HG03378 (cell line): ENCODE data around the gene CD79B.

Source experiments
- ATAC-seq: cut with Tn5 transposase; IDR thresholded peaks from one replicate; pipeline ENCODE4 v1.9.1; 2021; ENCODE audit warnings: mild to moderate bottlenecking, moderate library complexity; ENCODE audit not compliant: unreplicated experiment

Gene CD79B

DNA sequence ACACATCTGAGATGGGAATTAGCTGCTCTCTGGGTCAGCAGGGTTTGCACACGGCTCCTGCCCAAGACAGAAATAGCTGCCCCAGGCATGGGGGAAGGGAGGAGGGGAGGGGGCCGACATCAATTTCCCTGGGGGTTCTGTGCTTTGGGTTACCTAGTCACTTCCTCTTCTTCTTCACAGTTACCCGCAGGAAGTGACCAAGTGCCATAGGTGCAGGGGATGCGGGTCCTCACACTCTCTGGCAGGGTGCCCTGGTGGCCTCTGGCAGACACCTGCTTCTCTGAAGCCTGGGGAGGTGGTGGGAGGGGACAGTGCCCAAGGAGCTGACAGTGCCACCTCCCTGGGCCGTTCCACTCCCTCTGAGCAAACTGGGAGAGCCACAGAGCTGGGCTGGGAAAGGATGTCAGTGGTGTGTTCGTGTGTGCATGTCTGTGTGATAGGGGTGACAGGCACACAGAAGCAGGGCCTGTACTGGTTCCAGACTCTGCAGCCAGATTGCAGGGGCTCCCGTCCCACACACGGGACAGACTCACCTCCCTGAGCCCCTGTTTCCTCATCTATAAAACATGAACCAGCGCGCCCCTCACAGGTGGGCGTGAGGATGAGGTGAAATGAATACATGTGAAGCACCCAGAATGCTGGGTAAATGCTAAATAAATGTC is 22.4 kb upstream of the CD79B start:
- no peak for ATAC-seq

DNA sequence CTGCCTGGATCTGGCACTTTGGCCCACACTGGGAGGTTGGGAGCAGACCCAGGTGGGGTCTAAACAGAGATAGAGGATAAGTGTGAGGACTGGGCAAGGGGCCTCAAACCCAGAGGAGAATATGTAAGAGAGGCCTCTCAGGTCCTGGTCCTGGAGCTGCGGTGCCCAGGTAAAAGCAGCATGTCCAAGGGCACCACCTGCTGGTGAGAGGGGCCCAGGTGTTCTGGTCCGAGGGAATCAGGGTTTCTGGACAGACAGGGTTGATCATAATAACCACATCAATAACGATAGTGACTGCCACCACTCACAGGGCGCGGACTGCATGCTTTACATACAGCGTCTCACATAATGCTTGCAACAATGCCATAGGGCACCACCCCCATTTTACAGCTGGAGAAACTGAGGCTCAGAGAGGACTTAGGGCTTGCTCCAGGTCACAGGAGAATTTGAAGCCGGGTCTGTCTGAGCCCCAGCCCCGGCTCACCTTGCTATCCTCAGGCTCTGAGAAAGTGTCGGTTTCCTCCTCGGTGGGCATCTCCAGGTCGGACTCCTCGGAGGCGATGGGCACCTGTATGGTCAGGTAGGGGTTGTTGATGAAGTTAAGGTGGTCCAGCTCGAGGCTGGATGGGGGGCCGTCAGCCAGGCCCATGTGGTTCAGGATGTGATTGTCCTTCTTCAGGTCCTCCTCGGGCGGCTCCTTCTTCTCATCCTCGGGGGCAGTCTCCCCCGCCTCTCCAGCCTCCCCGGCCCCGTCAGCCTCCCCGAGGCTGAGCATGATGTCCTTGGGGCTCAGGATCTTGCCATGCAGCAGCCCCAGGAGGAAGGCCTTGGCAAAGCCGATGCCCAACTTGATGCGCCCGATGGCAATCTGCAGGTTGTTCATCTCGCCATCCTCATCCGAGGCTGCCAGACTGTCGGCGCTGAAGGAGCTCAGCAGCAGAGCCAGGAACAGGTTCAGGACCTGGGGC is 19.1 kb upstream of the CD79B start:
- no peak for ATAC-seq

DNA sequence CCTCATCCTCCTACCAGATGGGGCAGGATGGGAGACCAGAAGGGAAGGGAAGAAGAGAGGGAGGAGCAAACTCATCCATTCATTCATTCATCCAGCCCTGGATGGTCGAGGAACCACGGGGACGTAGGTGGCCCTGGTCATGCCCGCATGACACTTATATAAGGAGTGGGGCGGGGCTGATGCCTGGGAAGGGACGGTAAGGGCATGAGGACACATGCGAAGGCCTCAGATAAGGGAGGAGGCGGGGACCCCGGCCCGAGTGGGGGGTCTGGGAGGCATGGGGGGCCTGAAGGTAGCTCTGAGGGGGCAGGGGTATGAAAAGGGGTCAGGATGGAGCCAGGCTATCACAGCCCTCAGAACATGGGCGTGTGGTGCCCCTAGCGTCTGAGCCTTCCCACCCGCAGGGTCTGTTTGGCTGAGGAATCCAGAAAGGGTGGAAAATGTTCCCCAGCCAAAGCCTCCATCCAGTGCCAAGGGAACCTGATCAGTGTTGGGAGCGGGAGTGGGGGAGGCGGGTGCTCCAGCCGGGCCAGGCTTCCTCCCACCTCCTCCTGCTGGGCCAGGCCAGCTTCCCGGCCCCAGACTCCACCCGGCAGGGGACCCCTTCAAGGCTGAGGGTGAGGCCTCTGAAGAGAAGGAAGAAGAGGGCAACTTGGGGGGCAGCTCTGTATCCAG is 17.6 kb upstream of the CD79B start:
- no peak for ATAC-seq

DNA sequence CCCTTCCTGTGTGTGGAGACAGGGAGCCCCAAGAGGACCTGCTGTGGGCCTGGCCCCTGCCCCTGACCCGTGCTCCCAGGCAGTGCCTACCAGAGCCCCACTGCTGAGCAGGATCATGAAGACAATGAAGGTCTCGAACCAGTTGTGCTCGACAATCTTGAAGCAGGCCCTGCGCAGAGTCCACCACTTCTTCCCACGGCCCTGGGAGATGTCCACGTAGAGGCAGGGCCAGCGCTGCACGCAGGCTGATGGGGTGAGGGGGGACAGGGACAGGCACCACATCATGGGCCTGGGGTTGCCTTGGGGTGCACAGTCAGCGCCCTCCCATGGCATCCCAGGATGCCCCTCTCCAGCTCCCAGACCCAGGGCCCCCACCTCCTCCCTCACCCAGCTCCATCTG is 16.4 kb upstream of the CD79B start:
- ATAC-seq = no peak

DNA sequence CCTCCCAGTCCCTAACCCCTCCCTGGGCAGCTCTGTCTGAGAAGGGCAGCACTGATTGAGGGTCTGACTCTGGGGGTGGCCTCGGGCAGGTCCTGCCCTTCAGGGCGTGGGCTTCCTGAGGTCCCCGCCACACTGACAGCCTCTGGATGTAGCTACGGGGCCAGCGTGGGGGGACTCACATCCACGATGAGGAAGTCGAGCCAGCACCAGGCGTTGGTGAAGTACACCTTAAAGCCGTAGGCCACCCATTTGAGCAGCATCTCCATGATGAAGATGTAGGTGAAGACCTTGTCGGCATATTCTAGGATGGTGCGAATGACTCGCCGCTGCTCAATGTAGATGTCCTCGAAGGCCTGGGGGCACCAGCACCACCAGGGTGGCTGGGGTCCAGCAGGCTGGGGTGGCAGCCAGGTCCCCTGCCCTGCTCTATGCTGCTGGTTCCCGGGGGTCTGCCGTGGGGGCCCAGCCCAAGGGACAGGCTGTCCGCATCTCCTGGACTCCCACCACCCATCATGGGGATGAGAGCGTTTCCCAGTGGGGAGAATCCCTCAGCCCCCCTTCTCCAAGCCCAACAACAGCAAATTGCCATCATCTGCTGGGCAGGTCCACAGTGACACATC is 15.7 kb upstream of the CD79B start:
- no peak for ATAC-seq

DNA sequence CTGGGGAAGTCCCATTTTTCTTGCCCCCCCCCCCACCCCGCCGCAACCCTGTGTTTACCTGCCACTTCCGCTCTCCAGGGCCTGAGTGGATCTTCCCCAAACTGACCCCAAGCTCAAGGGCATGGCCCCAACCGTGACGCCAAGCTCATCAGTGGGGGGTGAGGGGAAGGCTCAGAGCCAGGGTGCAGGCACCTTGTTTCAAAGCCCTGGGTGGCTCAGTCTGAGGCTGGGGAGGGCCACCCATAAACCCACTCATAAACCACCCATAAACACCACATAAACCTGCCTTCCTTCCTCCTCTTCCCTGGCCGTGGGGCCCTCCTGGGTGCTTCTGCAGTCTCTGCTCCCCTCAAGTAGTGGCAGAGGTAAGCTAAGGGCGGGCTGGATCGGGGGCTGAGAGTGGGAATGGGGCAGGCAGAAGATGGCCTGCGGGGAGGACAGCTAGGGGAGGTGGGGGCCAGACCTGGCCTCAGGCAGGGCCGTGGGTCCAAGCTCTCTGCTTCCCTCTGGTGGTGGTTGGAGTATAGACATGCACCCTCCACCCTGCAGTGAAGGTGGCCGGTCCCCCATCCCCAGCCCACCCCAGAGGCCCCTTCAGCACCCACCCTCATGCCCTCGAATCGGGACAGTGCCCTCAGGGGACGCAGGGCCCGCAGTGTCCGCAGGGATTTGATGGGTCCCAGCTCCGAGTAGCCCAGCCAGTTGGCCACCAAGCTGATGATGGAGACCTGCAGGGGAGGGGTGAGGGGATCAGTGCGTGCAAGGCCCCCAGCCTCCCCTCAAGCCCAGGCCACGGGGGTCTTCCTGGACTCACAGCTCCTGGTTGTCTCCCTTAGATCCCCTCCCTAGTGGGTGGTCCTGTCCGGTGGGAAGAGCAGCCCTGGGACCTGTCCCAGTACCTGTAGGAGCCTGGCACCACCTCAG is 14.6 kb upstream of the CD79B start:
- ATAC-seq = peak; percentile 47

DNA sequence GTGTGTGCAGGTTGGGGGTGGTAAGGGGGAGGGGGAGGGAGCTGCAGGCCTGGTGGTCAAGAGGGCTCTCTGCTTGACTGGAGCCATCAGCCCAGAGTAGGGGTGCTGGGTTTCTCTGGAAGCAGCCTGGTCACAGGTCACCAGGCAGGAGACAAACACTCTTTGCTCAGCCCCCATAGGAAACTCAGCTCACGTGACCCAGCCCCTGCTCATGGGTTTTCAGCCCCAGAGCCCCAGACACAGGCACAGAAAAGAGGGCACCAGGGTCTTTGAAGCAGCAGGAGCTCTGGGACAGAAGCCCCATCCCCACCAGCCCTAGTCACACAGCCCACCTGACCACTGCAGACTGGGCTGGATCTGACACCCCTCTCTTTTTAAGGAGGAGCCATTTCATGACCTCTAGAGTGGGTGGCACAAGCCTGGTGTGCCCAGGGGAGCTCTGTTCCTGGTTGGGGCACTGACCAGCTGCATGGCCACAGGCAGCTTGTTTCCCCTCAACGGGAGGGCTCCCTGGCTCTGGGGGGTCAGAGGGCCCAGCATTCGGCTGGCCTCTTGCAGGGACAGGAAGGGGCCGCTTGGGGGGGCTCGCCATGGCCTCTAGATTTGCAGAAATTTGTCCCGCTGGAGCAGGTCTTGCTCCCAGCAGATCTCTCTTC is 13.8 kb upstream of the CD79B start:
- ATAC-seq = no peak

GRCh38 chr17:63944736-63945499 is 12.8 kb upstream of the CD79B start:
- no peak for ATAC-seq

GRCh38 chr17:63943745-63944144 is 11.6 kb upstream of the CD79B start:
- no peak for ATAC-seq

GRCh38 chr17:63942309-63942985 is 10.3 kb upstream of the CD79B start:
- no peak for ATAC-seq

GRCh38 chr17:63941751-63942150 is 9.6 kb upstream of the CD79B start:
- ATAC-seq = no peak

DNA sequence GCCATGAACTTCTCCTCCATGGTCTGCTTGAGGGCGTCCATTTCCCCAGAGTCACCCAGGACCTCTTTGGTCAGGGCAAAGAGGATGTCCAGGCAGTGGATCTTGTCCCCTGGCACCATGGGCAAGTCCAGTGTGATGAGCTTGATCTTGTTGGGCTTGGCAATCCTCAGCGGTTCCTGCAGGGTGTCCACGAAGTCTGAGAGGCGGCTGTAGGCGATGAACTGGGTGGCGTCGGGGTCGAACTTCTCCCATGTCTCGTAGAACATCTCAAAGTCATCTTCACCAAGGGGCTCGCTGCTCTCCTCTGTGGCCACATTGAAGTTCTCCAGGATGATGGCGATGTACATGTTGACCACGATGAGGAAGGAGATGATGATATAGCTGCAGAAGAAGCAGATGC is 9.0 kb upstream of the CD79B start:
- no peak for ATAC-seq

DNA sequence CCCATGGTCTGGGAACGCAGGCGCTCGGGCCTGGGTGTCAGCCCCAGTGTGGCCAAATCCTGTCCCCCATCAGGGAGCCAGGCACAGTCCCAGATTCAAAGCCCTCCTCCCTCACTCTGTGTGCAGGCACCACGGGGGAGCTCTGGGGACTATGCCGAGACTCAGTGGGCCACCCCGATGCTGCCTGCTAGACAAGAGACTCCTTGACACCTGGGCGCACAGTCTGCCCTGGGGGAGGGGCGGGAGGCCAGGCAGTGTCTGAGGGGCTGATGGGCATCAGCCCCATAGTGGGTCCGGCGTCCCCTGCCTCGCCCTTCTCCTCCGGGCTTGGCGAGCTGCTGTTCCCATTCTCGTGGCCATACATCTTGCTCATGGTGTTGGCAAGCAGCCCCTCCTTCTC is 8.5 kb upstream of the CD79B start:
- no peak for ATAC-seq

DNA sequence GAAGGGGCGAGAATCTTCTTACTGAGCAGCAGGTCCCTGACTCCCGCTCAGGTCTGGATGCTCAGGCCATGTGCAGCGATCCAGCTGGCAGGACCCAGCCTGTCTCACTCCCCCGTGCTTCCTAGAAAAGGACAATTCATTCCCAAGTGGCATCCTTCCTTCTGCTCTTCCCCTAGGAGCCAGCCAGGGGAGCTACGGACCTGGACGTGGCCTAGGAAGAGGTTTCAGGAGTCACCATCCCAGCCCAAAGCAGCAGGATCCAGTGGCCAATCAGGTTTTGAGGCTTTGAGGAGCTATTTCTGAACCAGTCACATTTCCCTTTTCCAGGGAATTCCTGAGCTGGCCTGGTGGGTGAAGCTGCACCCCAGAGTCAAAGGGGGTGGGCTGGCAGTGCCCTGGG is 7.8 kb upstream of the CD79B start:
- ATAC-seq = no peak

GRCh38 chr17:63939401-63939800 is 7.3 kb upstream of the CD79B start:
- no peak for ATAC-seq

- no peak for ATAC-seq
Observed at GRCh38 chr17:63937920-63938319, 5.8 kb upstream of the CD79B start.

DNA sequence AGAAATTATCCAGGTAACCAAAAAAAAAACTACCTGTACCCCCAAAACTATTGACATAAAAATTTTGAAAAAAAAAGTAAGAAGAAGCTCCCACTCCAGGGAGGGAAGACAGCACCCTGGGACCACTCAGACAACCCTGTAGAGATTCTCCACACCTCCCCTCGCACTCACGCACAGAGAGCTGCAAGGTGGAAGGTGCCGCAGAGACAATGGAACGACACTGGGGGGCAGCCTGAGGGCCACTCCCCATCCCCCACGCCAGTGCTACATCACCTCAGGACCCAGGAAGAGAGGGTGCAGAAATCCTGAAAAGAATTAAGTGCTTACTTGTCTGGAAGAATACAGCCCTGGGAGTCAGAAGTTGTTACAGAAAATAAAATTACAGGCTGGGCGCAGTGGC is 5.2 kb upstream of the CD79B start:
- ATAC-seq = no peak
